Stimulated activated CD4-positive, alpha-beta T cell treated with anti-CD3 and anti-CD28 coated beads, Interleukin-4, amount 100 ng/mL, for 1 hour (primary cell): ENCODE measurements around the gene HSP90B1.

ENCODE experiments used
- DNase-seq: peaks from one replicate; pipeline ENCODE4 v3.0.0-alpha.2; 2020

The HSP90B1 gene

GRCh38 chr12:103930787-103931735 is 851 bp downstream of the HSP90B1 start:
- DNase-seq, result peak; percentile 28

- DNase-seq, result no peak
These were observed 3.0 kb downstream of the HSP90B1 start for GRCh38 chr12:103933237-103933636.

- DNase-seq, result no peak
These were observed 6.5 kb downstream of the HSP90B1 start for GRCh38 chr12:103936679-103937078.

- DNase-seq, result no peak
These were observed 14.8 kb downstream of the HSP90B1 start for GRCh38 chr12:103944964-103945363.

GRCh38 chr12:103947871-103948555 is 17.8 kb downstream of the HSP90B1 start:
- no peak for DNase-seq

GRCh38 chr12:103948746-103949406 is 18.7 kb downstream of the HSP90B1 start:
- DNase-seq, result no peak

GRCh38 chr12:103952497-103952896 is 22.3 kb downstream of the HSP90B1 start:
- no peak for DNase-seq

GRCh38 chr12:103955811-103956508 is 25.8 kb downstream of the HSP90B1 start:
- DNase-seq, result no peak

- DNase-seq, result no peak
These were observed 26.4 kb downstream of the HSP90B1 start for GRCh38 chr12:103956509-103957027.

GRCh38 chr12:103957865-103958388 is 27.7 kb downstream of the HSP90B1 start:
- DNase-seq, result no peak

- no peak for DNase-seq
These were observed 28.4 kb downstream of the HSP90B1 start for GRCh38 chr12:103958621-103959020.

GRCh38 chr12:103960616-103961227 is 30.5 kb downstream of the HSP90B1 start:
- no peak for DNase-seq

GRCh38 chr12:103962493-103962892 is 32.3 kb downstream of the HSP90B1 start:
- no peak for DNase-seq

- DNase-seq, result no peak
These were observed 34.6 kb downstream of the HSP90B1 start for GRCh38 chr12:103964805-103965204.

GRCh38 chr12:103965255-103965589 is 35.0 kb downstream of the HSP90B1 start:
- DNase-seq, result no peak

- peak; percentile 96 for DNase-seq
These were observed 35.6 kb downstream of the HSP90B1 start, which contains the start of gene TDG for GRCh38 chr12:103965590-103966504. Gene TDG (plus strand): TSS chr12:103965872. CDS start chr12:103966038, 166 bp downstream.

GRCh38 chr12:103966736-103967135 is 36.5 kb downstream of the HSP90B1 start:
- no peak for DNase-seq

GRCh38 chr12:103969391-103969790 is 39.2 kb downstream of the HSP90B1 start:
- no peak for DNase-seq

GRCh38 chr12:103973909-103974308 is 43.7 kb downstream of the HSP90B1 start:
- DNase-seq, result no peak

- no peak for DNase-seq
These were observed 45.2 kb downstream of the HSP90B1 start for GRCh38 chr12:103975368-103975767.
